AG10803 (cell line): ENCODE measurements around the gene CYB561D2.

ENCODE experiments used
- DNase-seq: peaks from one replicate; pipeline ENCODE4 v3.0.0; 2010; ENCODE audit warnings: low read depth
- H3K4me3 ChIP-seq: 2 replicates; pipeline ENCODE4 v1.5.1; 2011; ENCODE audit warnings: mild to moderate bottlenecking, low read length, control low read depth
- CTCF ChIP-seq: conservative IDR thresholded peaks from 2 replicates; pipeline ENCODE4 v1.5.1; 2011; ENCODE audit warnings: mild to moderate bottlenecking, low read length, control low read depth, inconsistent platforms

Gene CYB561D2

GRCh38 chr3:50330330-50330729 lies 20.3 kb upstream of the CYB561D2 start:
- no peak for DNase-seq
- H3K4me3 ChIP-seq: no peak overlapping the region
- no peak for TF ChIP-seq CTCF

- H3K4me3 ChIP-seq: no peak overlapping the region
- no peak for DNase-seq
- TF ChIP-seq CTCF: no peak
These were observed 19.2 kb upstream of the CYB561D2 start for GRCh38 chr3:50331364-50331907.

- H3K4me3 ChIP-seq: no peak overlapping the region; the same call in 1 of the 2 replicates
- peak; percentile 74 for DNase-seq
- TF ChIP-seq CTCF: no peak
These were observed 16.8 kb upstream of the CYB561D2 start for GRCh38 chr3:50333744-50334328.

- DNase-seq: no peak
- no peak overlapping the region; the same call in 1 of the 2 replicates for H3K4me3 ChIP-seq
- no peak for TF ChIP-seq CTCF
These were observed 16.2 kb upstream of the CYB561D2 start for GRCh38 chr3:50334339-50335075.

GRCh38 chr3:50336452-50337174 lies 14.0 kb upstream of the CYB561D2 start:
- TF ChIP-seq CTCF: no peak; the same call in 1 of the 2 replicates
- H3K4me3 ChIP-seq: peak overlapping the region; percentile 94
- DNase-seq: peak; percentile 25

GRCh38 chr3:50337175-50337861 lies 13.3 kb upstream of the CYB561D2 start:
- peak; percentile 99 for DNase-seq
- TF ChIP-seq CTCF: no peak
- peak overlapping the region; percentile 94 for H3K4me3 ChIP-seq
